ENCODE measurements around the gene GPR153.
A peak's percentile ranks its signal among the peaks of the same experiment; 100 is the strongest.
"Not testable (repeated sequence)": the region's sequence is repeated elsewhere in the genome, so short reads cannot be mapped to it uniquely, and the experiment has no call there.

GPR153 gene

GRCh38 chr1:6234502-6235295 is 26.2 kb downstream of the GPR153 start:
- peaks cover 21% of the 10 kb centered on the region for H3K4me1 ChIP-seq (ENCODE audit: control insufficient read depth, insufficient read depth, low read length)
- WGBS, 2 experiments = 41 to 48% methylated on average over 20 of the region's 20 CpGs
- peaks cover 29% of the 10 kb centered on the region for H3K36me3 ChIP-seq (ENCODE audit: control insufficient read depth, insufficient read depth, low read length)
- H3K9me3 ChIP-seq (ENCODE audit: control insufficient read depth, low read length) = no peaks in the 10 kb centered on the region
- peak overlapping the region; percentile 78 for H3K4me3 ChIP-seq (ENCODE audit: insufficient read depth, low read depth, low read length)
- H3K27ac ChIP-seq (ENCODE audit: insufficient read depth, low read depth, low read length, poor library complexity, severe bottlenecking) = no peak overlapping the region
- H3K27me3 ChIP-seq (ENCODE audit: control insufficient read depth, insufficient read depth, low read length, poor library complexity, severe bottlenecking) = peaks cover 3% of the 10 kb centered on the region

GRCh38 chr1:6233376-6233775 is 27.5 kb downstream of the GPR153 start:
- Histone ChIP-seq H3K4me1 (ENCODE audit: control insufficient read depth, insufficient read depth, low read length) (peaks cover 13% of the 10 kb centered on the region), H3K27ac (ENCODE audit: insufficient read depth, low read depth, low read length, poor library complexity, severe bottlenecking) (no peak overlapping the region), H3K4me3 (ENCODE audit: insufficient read depth, low read depth, low read length) (no peak overlapping the region), H3K9me3 (ENCODE audit: control insufficient read depth, low read length) (no peaks in the 10 kb centered on the region), H3K36me3 (ENCODE audit: control insufficient read depth, insufficient read depth, low read length) (peaks cover 32% of the 10 kb centered on the region), H3K27me3 (ENCODE audit: control insufficient read depth, insufficient read depth, low read length, poor library complexity, severe bottlenecking) (no peaks in the 10 kb centered on the region)
- WGBS, 2 experiments = 84 to 89% methylated on average over 1 of the region's 1 CpG

GRCh38 chr1:6225651-6226050 is 35.2 kb downstream of the GPR153 start:
- 95 to 96% methylated on average over 8 of the region's 8 CpGs for WGBS, 2 experiments
- Histone ChIP-seq H3K4me1 (ENCODE audit: control insufficient read depth, insufficient read depth, low read length) (no peaks in the 10 kb centered on the region), H3K27me3 (ENCODE audit: control insufficient read depth, insufficient read depth, low read length, poor library complexity, severe bottlenecking) (no peaks in the 10 kb centered on the region), H3K27ac (ENCODE audit: insufficient read depth, low read depth, low read length, poor library complexity, severe bottlenecking) (no peak overlapping the region), H3K36me3 (ENCODE audit: control insufficient read depth, insufficient read depth, low read length) (peaks cover 44% of the 10 kb centered on the region), H3K9me3 (ENCODE audit: control insufficient read depth, low read length) (no peaks in the 10 kb centered on the region), H3K4me3 (ENCODE audit: insufficient read depth, low read depth, low read length) (no peak overlapping the region)

GRCh38 chr1:6224718-6225117 is 36.2 kb downstream of the GPR153 start:
- Histone ChIP-seq H3K4me1 (ENCODE audit: control insufficient read depth, insufficient read depth, low read length) (no peaks in the 10 kb centered on the region), H3K27me3 (ENCODE audit: control insufficient read depth, insufficient read depth, low read length, poor library complexity, severe bottlenecking) (no peaks in the 10 kb centered on the region), H3K9me3 (ENCODE audit: control insufficient read depth, low read length) (no peaks in the 10 kb centered on the region), H3K36me3 (ENCODE audit: control insufficient read depth, insufficient read depth, low read length) (peaks cover 40% of the 10 kb centered on the region), H3K4me3 (ENCODE audit: insufficient read depth, low read depth, low read length) (no peak overlapping the region), H3K27ac (ENCODE audit: insufficient read depth, low read depth, low read length, poor library complexity, severe bottlenecking) (no peak overlapping the region)
- WGBS, 2 experiments = 96% methylated on average over 15 of the region's 15 CpGs

- Histone ChIP-seq H3K4me1 (ENCODE audit: control insufficient read depth, insufficient read depth, low read length) (no peaks in the 10 kb centered on the region), H3K9me3 (ENCODE audit: control insufficient read depth, low read length) (no peaks in the 10 kb centered on the region), H3K27me3 (ENCODE audit: control insufficient read depth, insufficient read depth, low read length, poor library complexity, severe bottlenecking) (no peaks in the 10 kb centered on the region), H3K36me3 (ENCODE audit: control insufficient read depth, insufficient read depth, low read length) (peaks cover 37% of the 10 kb centered on the region), H3K4me3 (ENCODE audit: insufficient read depth, low read depth, low read length) (no peak overlapping the region), H3K27ac (ENCODE audit: insufficient read depth, low read depth, low read length, poor library complexity, severe bottlenecking) (no peak overlapping the region)
- 96 to 97% methylated on average over 13 of the region's 13 CpGs for WGBS, 2 experiments
Observed at GRCh38 chr1:6223617-6224016, 37.3 kb downstream of the GPR153 start.

GRCh38 chr1:6222636-6223035 is 38.3 kb downstream of the GPR153 start:
- H3K36me3 ChIP-seq (ENCODE audit: control insufficient read depth, insufficient read depth, low read length) = peaks cover 37% of the 10 kb centered on the region
- no peaks in the 10 kb centered on the region for H3K27me3 ChIP-seq (ENCODE audit: control insufficient read depth, insufficient read depth, low read length, poor library complexity, severe bottlenecking)
- H3K27ac ChIP-seq (ENCODE audit: insufficient read depth, low read depth, low read length, poor library complexity, severe bottlenecking) = no peak overlapping the region
- no peaks in the 10 kb centered on the region for H3K9me3 ChIP-seq (ENCODE audit: control insufficient read depth, low read length)
- whole genome bisulfite sequencing, 2 experiments = 95 to 96% methylated on average over 6 of the region's 6 CpGs
- no peaks in the 10 kb centered on the region for H3K4me1 ChIP-seq (ENCODE audit: control insufficient read depth, insufficient read depth, low read length)
- H3K4me3 ChIP-seq (ENCODE audit: insufficient read depth, low read depth, low read length) = no peak overlapping the region

GRCh38 chr1:6221210-6221784 is 39.6 kb downstream of the GPR153 start:
- H3K36me3 ChIP-seq (ENCODE audit: control insufficient read depth, insufficient read depth, low read length) = peaks cover 27% of the 10 kb centered on the region
- H3K9me3 ChIP-seq (ENCODE audit: control insufficient read depth, low read length) = no peaks in the 10 kb centered on the region
- no peaks in the 10 kb centered on the region for H3K27me3 ChIP-seq (ENCODE audit: control insufficient read depth, insufficient read depth, low read length, poor library complexity, severe bottlenecking)
- no peaks in the 10 kb centered on the region for H3K4me1 ChIP-seq (ENCODE audit: control insufficient read depth, insufficient read depth, low read length)
- no peak overlapping the region for H3K4me3 ChIP-seq (ENCODE audit: insufficient read depth, low read depth, low read length)
- no peak overlapping the region for H3K27ac ChIP-seq (ENCODE audit: insufficient read depth, low read depth, low read length, poor library complexity, severe bottlenecking)
- 95 to 96% methylated on average over 12 of the region's 12 CpGs for WGBS, 2 experiments

- Histone ChIP-seq H3K27me3 (ENCODE audit: control insufficient read depth, insufficient read depth, low read length, poor library complexity, severe bottlenecking) (no peaks in the 10 kb centered on the region), H3K4me1 (ENCODE audit: control insufficient read depth, insufficient read depth, low read length) (no peaks in the 10 kb centered on the region), H3K9me3 (ENCODE audit: control insufficient read depth, low read length) (no peaks in the 10 kb centered on the region), H3K36me3 (ENCODE audit: control insufficient read depth, insufficient read depth, low read length) (peaks cover 20% of the 10 kb centered on the region), H3K4me3 (ENCODE audit: insufficient read depth, low read depth, low read length) (no peak overlapping the region), H3K27ac (ENCODE audit: insufficient read depth, low read depth, low read length, poor library complexity, severe bottlenecking) (no peak overlapping the region)
- WGBS, 2 experiments = 92% methylated on average over 8 of the region's 8 CpGs
Observed at GRCh38 chr1:6220236-6220635, 40.7 kb downstream of the GPR153 start.

- H3K4me3 ChIP-seq (ENCODE audit: insufficient read depth, low read depth, low read length); H3K9me3 ChIP-seq (ENCODE audit: control insufficient read depth, low read length); H3K4me1 ChIP-seq (ENCODE audit: control insufficient read depth, insufficient read depth, low read length); H3K27me3 ChIP-seq (ENCODE audit: control insufficient read depth, insufficient read depth, low read length, poor library complexity, severe bottlenecking); H3K27ac ChIP-seq (ENCODE audit: insufficient read depth, low read depth, low read length, poor library complexity, severe bottlenecking): not testable (repeated sequence)
- 93 to 94% methylated on average over 11 of the region's 11 CpGs for WGBS, 2 experiments
- H3K36me3 ChIP-seq (ENCODE audit: control insufficient read depth, insufficient read depth, low read length) = peaks cover 20% of the 10 kb centered on the region
Observed at GRCh38 chr1:6219641-6220040, 41.3 kb downstream of the GPR153 start.

GRCh38 chr1:6218375-6219164 is 42.3 kb downstream of the GPR153 start:
- 91 to 93% methylated on average over 16 of the region's 16 CpGs for WGBS, 2 experiments
- H3K27ac ChIP-seq (ENCODE audit: insufficient read depth, low read depth, low read length, poor library complexity, severe bottlenecking) = no peak overlapping the region
- H3K36me3 ChIP-seq (ENCODE audit: control insufficient read depth, insufficient read depth, low read length) = peaks cover 9% of the 10 kb centered on the region

More at GRCh38 chr1:6218375-6219164, 42.3 kb downstream of the GPR153 start:
- Histone ChIP-seq H3K4me3 (ENCODE audit: insufficient read depth, low read depth, low read length) (no peak overlapping the region), H3K27me3 (ENCODE audit: control insufficient read depth, insufficient read depth, low read length, poor library complexity, severe bottlenecking) (no peaks in the 10 kb centered on the region), H3K4me1 (ENCODE audit: control insufficient read depth, insufficient read depth, low read length) (no peaks in the 10 kb centered on the region), H3K9me3 (ENCODE audit: control insufficient read depth, low read length) (no peaks in the 10 kb centered on the region)
